ENCODE data around the gene ARF6. TPM values are rescaled to one million over a fixed set of nuclear protein-coding genes. Genes with fewer than 3 reads are reported as not detected.

ARF6 gene
- total RNA-seq, 1 experiment from 2014 or later = 49.2 TPM

- Mint-ChIP-seq H3K4me3 (no peak overlapping the region), H3K4me1 (peaks cover 9 to 13% of the 10 kb centered on the region in 2 experiments), H3K36me3 (ENCODE audit: insufficient read depth in 1 of 3, low read depth in 3 of 3) (peaks cover under 1 to 7% (median 6%) of the 10 kb centered on the region in 3 experiments; a peak in 3 of 7 replicates), H3K27me3 (ENCODE audit: low read depth) (no peaks in the 10 kb centered on the region), H3K27ac (peak overlapping the region in 1 of 3 experiments; percentile 46; a peak in 1 of 7 replicates), H3K9me3 (peaks cover 3 to 5% of the 10 kb centered on the region in 2 experiments; a peak in 4 of 5 replicates)
- Histone ChIP-seq H3K56ac (ENCODE audit: insufficient read length, low read depth, low read length) (no peak overlapping the region), H3K23me2 (ENCODE audit: insufficient read length, low read depth, low read length, poor library complexity, severe bottlenecking) (no peaks in the 10 kb centered on the region), H2AFZ (ENCODE audit: low read length) (no peak overlapping the region), H3K4me1 (ENCODE audit: insufficient read depth, low read length) (no peaks in the 10 kb centered on the region), H2BK15ac (ENCODE audit: low read depth, low read length) (no peak overlapping the region), H3K4me2 (ENCODE audit: insufficient read depth, insufficient read length, low read length) (no peak overlapping the region), H2BK20ac (ENCODE audit: low read depth, low read length, poor library complexity, severe bottlenecking) (no peak overlapping the region), H3K27ac (ENCODE audit: insufficient read length, low read depth, low read length) (no peak overlapping the region), H3K79me1 (ENCODE audit: insufficient read depth, low read depth, low read length, poor library complexity, severe bottlenecking) (no peaks in the 10 kb centered on the region), H3K18ac (ENCODE audit: insufficient read length, low read depth, low read length) (no peak overlapping the region), H3K14ac (ENCODE audit: insufficient read depth, low read length) (no peak overlapping the region), H3K23ac (ENCODE audit: insufficient read length, low read depth, low read length) (no peak overlapping the region), H3T11ph (ENCODE audit: low read length) (no peak overlapping the region), H2BK120ac (ENCODE audit: low read depth, low read length, poor library complexity, severe bottlenecking) (no peak overlapping the region), H3K9me3 (ENCODE audit: control insufficient read depth, low read depth, low read length) (no peaks in the 10 kb centered on the region), H3K4ac (ENCODE audit: low read depth, low read length) (no peak overlapping the region), H4K91ac (ENCODE audit: insufficient read length, low read depth, low read length) (no peak overlapping the region), H3K27me3 (ENCODE audit: insufficient read depth, low read length) (no peaks in the 10 kb centered on the region), H4K5ac (ENCODE audit: insufficient read length, low read depth, low read length) (no peak overlapping the region), H3K9ac (ENCODE audit: extremely low read depth, insufficient read length, low read length) (no peak overlapping the region), H4K20me1 (ENCODE audit: control insufficient read depth, insufficient read depth, insufficient read length) (no peaks in the 10 kb centered on the region), H2AK5ac (ENCODE audit: insufficient read length, low read length) (no peak overlapping the region), H4K8ac (replicated peaks; ENCODE audit: insufficient read length, low read depth, low read length) (no peak overlapping the region), H2BK5ac (ENCODE audit: insufficient read length, low read length) (no peak overlapping the region), H3K79me2 (ENCODE audit: insufficient read depth, low read length) (no peaks in the 10 kb centered on the region), H2BK12ac (ENCODE audit: insufficient read length, low read depth, low read length) (no peak overlapping the region)
- no peak for TF ChIP-seq CTCF (conservative IDR thresholded peaks at IDR 0.05)
- WGBS (ENCODE audit: extremely low coverage, insufficient read length, low lambda C conversion rate) = no CpG with 5 or more reads among the region's 3 CpGs
- no peak for DNase-seq
These were observed 38.6 kb downstream of the ARF6 start for GRCh38 chr14:49931523-49931922.
